TTC549 (cell line): ENCODE results near the gene SMPDL3B.
A peak's percentile ranks its signal among the peaks of the same experiment; 100 is the strongest.
"Not testable (repeated sequence)": the region's sequence is repeated elsewhere in the genome, so short reads cannot be mapped to it uniquely, and the experiment has no call there.

Experiments
- FAIRE-seq: peaks from 2 replicates; lab custom pipeline; 2012; peaks lifted over from hg19 to GRCh38; lab: Jason Lieb, UNC

Gene SMPDL3B

DNA sequence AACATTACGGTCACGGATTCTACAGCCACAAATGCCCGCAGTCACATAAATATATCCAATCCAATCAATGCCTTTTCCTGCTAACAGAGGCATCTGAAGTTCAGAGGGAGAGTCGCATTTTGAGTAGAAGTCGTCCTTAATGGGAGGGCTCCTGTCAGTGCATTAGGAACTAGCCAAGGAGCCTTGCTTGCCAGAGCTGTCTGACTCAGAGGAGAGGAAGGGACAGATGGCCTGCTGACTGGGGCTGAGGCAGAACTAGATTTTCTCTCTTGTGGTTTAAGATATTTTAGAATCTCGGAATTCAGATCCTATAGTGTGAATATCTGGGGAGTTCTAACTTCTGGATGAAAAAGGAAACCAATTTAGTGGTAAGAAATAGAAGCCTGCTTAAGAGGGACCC, 35.6 kb downstream of the SMPDL3B start:
- no peak for FAIRE-seq

DNA sequence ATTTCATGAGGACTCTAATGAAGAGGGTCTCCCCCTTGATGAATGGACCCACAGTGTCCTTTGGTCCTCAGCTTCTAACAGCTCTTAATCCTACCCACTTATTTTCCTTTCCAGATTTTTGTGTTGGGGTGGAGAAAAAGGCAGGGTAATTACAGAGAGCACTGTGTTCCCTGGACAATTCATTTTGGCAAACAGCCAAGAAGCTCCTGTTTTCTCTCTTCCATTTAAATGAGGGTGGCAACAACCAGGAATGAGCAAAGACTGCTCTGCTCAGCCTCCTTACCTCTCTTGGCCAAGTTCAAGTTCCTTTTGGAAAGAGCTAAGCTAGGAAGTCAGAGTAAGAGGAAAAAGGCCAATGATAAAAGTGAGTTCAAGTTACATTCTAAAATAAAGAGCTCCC, 36.9 kb downstream of the SMPDL3B start:
- no peak for FAIRE-seq

DNA sequence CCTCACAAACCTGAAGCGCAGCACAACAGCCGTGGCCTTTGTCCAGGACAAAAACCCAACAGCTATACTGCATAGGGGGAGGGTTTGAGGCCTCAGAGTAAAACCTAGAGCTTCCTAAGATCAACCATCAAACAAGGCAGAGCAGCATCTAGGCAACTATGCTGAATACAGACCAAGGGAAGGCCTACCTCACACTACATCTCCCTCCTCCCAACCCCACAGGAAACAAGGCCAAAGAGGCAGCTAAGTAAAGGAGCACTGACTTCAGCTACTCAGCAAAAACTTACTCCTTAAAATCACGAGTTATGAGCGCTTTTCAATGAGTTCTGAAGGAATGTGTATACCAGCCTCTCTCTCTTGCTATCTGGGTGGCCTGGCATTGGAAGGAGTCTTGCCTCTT, 37.3 kb downstream of the SMPDL3B start:
- FAIRE-seq: no peak

DNA sequence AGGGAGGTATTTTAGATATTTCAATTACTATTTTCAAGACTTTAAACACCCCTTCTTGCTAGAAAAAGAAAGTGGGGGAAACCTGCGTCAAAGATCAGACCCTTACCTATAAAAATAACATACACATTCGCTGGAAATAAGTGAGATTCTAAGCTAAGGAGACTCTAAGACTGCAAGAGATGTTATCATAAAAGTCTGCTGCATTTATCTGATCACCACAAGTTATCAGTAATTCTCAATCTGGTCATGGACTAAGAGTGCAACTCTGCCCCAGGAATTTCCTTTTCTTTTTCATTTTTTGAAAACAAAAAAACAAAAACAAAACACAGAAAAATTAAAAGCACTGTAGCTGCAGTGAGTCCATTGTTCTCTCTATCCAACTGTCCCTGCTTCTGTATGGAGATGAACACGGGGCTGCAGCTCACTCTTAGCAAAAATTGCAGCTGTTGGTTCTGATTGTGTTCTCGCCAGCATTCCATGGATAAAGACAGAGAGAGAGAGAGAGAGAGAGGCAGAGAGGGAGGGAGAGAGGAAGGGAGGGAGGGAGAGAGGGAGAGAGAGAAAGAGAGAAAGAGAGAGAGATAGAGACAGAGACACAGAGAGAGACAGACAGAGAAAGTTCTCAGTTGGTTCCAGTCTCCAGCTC, 39.1 kb downstream of the SMPDL3B start:
- no peak for FAIRE-seq

DNA sequence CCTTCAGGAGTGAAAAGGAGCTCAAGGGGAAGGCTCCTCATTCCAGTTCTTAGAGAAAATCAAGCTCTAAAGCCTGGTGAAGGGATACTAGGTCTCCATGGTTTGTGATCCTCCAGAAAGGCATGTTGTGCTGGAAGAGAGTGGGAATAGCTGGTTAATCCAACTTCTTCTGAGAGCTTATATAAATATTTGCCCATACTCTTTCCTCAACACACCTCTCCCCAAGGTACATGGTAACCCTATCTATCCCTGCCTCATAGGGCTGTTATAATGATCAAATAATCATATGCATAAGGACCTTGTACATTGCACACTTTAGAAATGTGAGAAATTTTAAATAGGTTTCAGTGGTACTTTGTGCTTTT, 39.6 kb downstream of the SMPDL3B start:
- no peak for FAIRE-seq

DNA sequence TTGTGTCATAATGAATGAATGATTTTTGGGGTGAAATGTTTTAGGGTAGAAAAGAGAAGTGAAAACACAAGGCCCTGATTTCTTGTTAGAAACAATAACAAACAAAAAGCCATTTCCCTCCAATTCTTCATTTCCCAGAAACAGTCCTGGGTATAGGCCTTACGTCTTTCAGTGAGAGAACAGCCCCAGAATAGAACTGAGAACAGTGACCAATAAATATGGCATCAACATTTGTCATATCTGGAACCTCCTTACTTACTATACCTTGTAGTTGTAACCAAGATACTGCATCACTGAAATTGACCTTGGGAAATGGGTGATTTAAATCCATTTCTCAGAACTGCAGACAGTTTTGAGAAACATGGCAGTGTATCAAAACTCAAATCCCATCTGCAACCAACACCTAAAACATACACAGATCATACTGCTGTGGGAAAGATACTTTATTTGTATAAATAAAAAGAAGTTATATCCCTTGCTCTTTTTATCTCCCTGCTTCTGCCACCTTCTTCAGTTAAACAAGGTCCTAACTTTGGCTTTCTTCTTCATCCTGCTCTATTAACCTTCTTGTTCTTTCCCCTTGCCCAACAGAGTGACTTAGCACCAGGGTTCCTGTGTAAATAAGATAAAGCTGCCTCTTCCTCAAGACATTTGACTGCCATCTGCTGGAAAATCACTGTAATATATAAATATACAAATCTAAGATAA, 44.5 kb downstream of the SMPDL3B start:
- FAIRE-seq: peak; percentile 69

DNA sequence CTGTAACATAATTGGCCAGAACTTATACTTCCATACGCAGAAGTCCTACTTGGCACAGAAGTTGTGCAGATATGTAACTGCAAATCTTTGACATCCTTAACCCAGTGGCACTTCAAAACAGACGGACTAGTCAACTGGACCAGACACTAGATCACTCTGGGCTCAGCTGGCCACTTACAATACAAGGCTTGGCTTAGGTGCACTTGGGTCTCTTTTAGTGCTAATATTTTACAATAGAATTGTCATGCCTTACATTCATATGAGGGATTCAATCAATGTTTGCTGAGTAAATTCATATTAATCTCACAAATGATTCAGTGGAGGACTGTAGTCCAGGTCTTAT, 45.0 kb downstream of the SMPDL3B start:
- FAIRE-seq: no peak

DNA sequence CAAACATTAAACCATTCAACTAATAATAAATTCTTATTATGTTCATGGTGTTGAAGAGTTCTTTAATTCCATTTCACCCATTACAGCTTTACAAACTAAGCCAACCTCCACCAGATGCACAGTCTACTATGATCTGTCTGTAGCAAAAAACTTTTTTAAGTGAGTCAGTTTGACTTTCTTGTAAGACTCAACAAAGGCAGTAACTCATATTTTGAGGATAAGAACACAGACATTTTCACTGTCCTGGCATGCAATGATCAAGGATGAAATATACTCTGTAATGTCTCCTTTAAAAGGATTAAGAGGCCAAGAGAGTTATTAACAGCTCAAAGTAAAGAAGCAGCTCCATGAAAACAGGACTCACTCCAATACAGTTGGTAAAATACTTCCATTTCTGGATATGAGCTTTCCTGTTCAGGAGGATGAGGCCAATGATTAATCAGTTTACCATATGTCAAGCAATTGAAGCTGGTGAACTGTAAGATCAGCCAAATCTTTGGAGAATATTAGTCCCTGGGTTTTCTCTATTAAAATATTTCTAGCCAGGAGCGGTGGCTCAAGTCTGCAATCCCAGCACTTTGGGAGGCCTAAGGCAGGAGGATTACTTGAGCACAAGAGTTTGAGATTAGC, 45.5 kb downstream of the SMPDL3B start:
- FAIRE-seq: no peak

DNA sequence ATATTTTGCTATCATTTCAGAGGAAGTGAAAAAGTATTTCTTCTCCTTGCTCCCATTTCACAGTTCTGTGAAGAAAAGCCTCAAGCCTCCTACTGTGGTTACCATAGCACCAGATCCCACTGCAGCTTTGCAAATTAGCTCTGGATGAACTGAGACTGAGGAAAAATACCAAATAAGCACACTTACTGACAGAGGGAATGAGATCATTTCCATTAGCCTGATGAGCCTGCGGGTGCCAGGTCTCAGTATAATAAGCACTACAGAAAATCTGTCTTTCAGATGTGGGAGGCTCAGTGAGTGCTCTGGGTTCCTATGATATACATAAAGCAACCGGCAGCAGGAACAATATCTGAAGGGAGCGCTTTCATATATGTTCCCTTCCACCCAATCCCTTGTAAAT, 46.3 kb downstream of the SMPDL3B start:
- no peak for FAIRE-seq

DNA sequence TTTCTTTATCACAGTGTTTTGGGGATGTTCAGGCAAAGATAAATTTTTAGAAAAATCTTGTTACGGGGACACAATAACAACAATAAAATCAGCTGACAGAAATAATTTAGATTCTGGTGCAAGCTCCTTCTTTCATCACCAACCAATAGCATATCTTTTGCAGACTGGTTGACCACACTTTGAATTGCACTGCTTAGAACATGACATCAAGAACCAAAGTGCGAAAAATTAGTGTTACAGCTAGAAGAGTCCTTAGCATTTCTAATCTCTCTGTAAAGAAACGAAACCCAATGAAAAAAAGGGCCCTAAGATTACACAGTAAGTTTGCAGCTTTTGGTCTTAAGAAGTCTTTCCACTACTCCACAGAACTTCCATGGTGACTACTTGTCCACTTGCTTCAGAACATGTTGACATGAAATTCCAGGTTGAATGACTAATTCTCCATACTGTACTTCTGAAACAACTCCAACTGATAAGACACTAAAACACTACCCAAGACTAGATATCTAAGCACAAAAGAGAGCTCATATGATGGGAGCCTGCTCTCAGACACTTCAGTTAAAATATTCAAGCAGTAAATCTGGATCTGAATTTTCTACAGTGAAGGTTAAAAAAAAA, 56.2 kb downstream of the SMPDL3B start:
- FAIRE-seq: no peak

DNA sequence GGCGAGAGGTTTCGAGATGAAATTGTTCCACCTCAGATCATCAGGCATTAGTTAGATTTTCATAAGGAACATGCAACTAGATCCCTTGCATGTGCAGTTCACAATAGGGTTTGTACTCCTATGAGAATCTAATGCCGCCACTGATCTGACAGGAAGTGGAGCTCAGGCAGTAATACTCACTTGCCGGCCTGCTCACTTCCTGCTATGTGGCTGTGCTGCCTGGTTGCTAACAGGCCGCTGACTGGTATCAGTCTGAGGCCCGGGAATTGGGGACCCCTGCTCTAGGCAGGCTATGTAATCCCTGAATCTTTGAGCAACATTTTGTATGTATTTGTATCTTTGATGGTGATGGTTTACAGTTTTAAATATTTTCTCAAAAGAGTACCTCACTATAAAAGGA, 57.5 kb downstream of the SMPDL3B start:
- no peak for FAIRE-seq

DNA sequence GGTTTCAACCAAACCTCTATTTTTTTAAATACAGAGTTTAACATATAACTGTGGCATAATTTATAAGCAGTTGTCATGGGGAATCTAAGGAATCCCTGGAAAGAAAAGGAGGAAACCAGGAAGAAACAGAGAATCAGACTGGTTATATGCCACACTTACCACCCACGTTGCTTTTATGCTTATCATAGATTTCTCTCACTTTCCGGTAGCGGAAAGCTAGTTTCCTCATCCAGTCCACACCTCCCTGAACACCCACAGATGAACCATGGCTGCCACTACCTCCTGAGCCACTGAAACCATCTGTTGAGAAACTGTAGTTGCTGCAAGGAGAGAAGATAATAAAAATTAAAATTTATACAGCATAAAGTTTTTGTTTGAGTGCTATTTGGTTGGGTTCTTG, 58.4 kb downstream of the SMPDL3B start:
- FAIRE-seq: no peak

DNA sequence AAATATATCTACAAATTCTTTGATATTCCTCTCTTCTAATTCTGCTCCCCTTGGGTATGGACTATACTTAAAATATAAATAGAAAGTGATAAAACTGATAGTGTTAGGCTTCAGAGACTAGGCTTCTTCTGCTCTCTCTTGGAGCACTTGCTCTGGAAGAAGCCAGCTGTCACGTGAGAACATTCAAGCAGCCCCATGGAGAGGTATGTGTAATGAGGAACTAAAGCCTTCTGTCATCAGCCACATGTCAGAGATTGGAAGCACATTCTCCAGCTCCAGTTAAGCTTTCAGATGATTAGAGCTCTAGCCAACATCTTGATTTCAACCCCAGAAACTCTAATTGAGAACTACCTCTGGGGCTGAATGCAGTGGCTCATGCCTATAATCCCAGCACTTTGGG, 59.3 kb downstream of the SMPDL3B start:
- FAIRE-seq: no peak

DNA sequence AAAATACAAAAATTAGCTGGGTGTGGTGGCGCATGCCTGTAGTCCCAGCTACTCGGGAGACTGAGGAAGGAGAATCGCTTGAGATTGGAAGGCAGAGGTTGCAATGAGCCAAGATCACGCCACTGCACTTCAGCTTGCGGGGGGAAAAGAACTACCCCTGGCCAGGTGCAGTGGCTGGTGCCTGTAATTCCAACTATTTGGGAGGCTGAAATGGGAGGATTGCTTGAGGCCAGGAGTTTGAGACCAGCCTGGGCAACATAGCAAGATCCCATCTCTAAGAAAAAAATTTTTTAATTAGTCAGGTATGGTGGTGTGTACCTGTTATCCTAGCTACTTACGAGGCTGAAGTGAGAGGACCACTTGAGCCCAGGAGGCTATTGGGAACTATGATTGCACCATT, 59.7 kb downstream of the SMPDL3B start:
- FAIRE-seq: not testable (repeated sequence)

DNA sequence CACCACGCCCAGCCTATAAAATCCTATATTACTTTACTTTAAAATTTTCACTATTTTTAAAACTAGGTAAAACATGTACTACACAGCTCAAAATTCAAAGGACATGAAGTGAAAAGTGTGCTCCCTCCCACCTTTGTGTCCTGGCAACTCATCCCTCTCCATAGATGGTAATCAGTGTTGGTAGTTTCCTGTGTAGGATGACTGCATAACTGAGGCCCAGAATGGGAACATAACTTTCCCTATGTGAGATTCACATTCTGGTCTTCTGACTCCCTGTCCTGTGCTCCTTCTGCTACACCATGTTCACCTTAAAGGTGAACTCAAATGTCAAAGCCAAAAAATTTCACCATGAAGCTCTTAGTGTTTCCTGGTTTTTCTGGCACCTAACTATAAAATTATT, 64.3 kb downstream of the SMPDL3B start:
- FAIRE-seq: no peak

DNA sequence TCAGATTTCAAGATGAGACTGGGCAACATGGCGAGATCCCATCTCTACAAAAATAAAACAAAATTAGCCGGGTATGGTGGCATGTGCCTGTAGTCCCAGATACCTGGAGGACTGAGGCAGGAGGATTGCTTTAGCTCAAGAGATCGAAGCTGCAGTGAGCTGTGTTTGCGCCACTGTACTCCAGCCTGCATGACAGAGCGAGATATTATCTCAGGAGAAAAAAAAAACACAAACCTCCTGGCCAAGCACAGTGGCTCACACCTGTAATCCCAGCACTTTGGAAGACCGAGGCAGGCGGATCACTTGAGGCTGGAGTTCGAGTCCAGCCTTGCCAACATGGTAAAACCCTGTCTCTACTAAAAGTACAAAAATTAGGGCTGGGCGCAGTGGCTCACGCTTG, 67.8 kb downstream of the SMPDL3B start:
- FAIRE-seq: no peak

DNA sequence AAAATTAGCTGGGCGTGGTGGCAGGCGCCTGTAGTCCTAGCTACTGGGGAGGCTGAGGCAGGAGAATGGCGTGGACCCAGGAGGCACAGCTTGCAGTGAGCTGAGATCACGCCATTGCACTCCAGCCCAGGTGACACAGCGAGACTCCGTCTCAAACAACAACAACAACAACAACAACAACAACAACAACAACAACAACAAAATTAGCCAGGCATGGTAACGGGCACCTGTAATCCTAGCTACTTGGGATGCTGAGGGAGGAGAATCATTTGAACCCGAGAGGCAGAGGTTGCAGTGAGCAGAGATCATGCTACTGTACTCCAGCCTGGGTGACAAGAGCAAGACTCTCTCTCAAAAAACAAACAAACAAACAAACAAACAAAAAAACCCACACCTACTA, 68.3 kb downstream of the SMPDL3B start:
- not testable (repeated sequence) for FAIRE-seq
